Tibial nerve (tissue), 3 donors: ENCODE measurements around the gene HSF5.

Source experiments
- POLR2A ChIP-seq, 2 donors: fragments of 450-650 bp; IDR thresholded peaks; one replicate each; pipeline ENCODE4 v1.6.1; 2017; ENCODE audit warnings: antibody characterized with exemption in 2 of 2, mild to moderate bottlenecking in 2 of 2, moderate library complexity in 2 of 2
- TF ChIP-seq, protein P1 (sequence below), 5 experiments: fragments of 200-600 bp in 3 of 5; fragments of 450-650 bp in 2 of 5; sonication (generic) in 3 of 5; IDR thresholded peaks; one replicate each; pipeline ENCODE4 v1.5.1; 2016 to 2019; ENCODE audit warnings: antibody characterized with exemption in 5 of 5, mild to moderate bottlenecking in 3 of 5, moderate library complexity in 2 of 5

DNA sequence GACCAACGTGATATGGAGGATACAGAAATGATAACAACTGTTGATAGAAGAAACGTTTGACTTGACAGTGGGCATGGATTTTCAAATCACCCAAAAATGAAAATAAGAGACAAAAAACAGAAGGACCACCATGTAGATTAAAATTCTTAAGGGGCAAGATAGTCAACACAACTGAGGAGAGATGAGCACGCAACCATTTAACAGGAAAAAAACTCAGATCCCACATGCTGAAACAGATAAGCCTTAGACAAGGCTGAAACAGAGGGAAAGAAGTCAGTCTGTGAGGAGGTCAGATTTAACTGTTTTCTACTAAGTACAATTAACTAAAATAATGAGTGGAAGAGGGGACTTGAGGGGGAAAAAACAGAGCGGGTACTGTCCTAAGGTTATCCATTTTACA, 92.0 kb downstream of the HSF5 start:
- TF ChIP-seq, protein P1, sequence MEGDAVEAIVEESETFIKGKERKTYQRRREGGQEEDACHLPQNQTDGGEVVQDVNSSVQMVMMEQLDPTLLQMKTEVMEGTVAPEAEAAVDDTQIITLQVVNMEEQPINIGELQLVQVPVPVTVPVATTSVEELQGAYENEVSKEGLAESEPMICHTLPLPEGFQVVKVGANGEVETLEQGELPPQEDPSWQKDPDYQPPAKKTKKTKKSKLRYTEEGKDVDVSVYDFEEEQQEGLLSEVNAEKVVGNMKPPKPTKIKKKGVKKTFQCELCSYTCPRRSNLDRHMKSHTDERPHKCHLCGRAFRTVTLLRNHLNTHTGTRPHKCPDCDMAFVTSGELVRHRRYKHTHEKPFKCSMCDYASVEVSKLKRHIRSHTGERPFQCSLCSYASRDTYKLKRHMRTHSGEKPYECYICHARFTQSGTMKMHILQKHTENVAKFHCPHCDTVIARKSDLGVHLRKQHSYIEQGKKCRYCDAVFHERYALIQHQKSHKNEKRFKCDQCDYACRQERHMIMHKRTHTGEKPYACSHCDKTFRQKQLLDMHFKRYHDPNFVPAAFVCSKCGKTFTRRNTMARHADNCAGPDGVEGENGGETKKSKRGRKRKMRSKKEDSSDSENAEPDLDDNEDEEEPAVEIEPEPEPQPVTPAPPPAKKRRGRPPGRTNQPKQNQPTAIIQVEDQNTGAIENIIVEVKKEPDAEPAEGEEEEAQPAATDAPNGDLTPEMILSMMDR (IDR thresholded peaks at IDR 0.05): no peak
- TF ChIP-seq POLR2A (IDR thresholded peaks at IDR 0.05): no peak
